Measurements from ENCODE around the gene LYZL2.
"Not testable (repeated sequence)": the region's sequence is repeated elsewhere in the genome, so short reads cannot be mapped to it uniquely, and the experiment has no call there.

DNA sequence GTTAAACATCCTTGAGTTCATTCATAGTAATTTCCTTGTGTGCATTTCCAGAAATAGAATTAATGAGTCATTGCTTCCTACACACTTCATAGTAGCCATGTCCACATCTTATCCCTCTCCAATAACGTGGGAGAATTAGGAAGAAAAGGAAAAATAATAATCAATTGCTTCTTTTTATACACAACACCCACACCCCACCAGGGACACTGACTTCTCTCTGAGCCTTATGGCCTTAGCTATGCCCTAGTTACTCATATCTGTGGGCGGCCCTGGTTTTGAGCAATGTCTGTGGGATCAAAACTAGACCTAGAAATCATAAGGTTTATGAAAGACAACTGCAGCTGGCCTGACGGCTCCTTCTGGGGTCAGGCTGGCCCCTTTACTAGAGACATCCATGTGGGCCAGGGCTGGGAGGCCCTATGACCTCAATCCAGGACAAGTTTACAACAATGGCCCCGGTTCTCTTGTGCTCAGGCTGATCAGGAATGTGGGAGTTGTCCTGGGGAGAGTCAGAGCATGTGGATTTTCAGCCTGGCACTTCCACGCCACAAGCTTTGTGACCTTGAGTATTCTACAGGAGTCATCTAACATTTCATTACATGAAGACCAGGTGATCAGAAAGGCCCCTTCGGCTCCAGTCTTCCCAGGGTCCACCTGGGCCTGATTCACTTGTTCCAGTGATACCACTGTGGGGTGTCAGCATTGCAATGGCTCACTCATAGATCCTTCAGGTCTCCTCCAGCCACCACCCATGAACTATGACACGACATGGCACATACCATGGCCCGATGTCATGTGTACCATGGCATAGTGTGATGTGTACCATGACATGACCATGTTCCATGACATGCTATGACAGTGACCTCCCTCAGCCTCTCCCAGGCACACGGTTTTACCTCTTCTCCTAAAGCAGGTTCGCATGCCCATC is 22.2 kb upstream of the LYZL2 start:
- TF ChIP-seq CTBP1 (IDR thresholded peaks at IDR 0.05; ENCODE audit: borderline replicate concordance); ELF4 (IDR thresholded peaks at IDR 0.05); TARDBP (IDR thresholded peaks at IDR 0.05): not testable (repeated sequence)
- TF ChIP-seq, protein P1, sequence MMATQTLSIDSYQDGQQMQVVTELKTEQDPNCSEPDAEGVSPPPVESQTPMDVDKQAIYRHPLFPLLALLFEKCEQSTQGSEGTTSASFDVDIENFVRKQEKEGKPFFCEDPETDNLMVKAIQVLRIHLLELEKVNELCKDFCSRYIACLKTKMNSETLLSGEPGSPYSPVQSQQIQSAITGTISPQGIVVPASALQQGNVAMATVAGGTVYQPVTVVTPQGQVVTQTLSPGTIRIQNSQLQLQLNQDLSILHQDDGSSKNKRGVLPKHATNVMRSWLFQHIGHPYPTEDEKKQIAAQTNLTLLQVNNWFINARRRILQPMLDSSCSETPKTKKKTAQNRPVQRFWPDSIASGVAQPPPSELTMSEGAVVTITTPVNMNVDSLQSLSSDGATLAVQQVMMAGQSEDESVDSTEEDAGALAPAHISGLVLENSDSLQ (IDR thresholded peaks at IDR 0.05): not testable (repeated sequence)

Data from HEK293T (cell line).